NCI-H2196 (cell line): ENCODE results near the gene TGFBRAP1.

Experiments used
- DNase-seq: peaks from one replicate; lab custom pipeline; 2025; ENCODE audit not compliant: unreplicated experiment; lab: John Stamatoyannopoulos, UW

Gene TGFBRAP1

DNA sequence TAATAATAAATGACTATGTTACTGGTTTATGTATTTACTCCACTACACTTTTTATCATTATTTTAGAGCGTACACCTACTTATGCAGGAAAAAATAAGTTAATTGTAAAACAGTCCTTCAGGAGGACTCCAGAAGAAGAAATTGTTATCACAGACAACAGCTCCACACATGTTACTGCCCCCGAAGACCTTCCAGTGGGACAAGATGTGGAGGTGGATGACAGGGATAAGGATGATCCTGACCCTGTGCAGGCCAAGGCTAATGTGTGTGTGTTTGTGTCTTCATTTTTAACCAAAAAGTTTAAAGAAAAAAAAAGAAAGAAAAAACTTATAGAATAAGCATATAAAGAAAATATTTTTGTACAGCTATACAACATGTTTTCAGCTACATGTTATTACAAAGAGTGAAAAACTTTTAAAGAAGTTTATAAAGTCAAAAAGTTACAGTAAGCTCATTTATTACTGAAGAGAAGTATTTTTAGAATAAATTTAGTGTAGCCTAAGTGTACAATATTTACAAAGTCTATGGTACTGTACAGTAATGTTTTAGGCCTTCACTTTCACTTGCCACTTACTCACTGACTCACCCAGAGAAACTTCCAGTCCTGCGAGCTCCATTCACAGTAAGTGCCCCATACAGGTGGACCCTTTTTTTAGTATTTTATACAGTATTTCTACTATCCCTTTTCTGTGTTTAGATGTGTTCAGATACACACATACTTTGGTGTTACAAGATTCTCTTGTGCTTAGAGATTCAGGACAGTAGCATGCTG lies 7.5 kb downstream of the TGFBRAP1 start:
- DNase-seq, result no peak

DNA sequence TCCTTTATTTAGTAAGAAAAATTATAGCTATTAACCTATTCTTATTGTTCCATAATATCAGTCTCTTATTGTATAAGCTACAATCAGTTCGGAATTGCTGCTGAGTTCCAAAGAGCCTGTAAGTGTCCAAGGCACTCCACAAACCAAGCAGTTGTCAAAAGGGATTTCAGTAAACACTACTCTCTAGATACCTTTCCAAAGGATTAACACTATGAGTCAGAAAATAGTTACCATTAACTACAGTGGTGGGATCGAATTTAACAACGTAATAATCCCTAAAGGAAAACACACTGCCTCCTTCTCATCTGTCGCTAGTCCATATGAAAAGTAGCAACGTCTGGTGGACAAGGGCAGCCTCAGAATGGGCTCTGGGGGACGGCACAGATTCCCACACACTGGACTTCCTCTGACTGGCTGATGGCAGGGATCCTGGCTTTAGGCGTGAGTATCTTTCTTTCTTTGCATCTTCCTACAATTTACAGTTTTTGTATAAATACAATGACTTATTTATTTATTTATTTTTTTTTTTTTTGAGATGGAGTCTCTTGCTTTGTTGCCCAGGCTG lies 8.8 kb downstream of the TGFBRAP1 start:
- no peak for DNase-seq

DNA sequence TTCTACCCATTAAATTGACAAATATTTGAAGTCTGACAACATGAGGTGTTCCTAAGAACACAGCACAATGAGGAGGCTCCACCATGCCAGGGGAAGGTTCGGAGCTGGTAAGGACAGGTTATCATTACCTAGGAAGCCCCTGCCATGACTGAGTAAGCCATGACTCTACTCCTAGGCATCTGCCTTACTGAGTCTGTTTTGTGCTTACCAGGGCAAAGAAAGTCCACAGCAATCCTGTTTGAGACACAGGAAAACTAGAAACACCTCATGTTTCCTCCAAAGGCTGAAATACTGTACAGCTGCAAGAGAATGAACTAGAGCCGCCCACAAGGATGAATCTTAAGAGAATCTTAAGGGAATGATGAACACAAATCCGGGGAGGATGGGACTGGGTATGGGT lies 11.6 kb downstream of the TGFBRAP1 start:
- DNase-seq, result no peak

DNA sequence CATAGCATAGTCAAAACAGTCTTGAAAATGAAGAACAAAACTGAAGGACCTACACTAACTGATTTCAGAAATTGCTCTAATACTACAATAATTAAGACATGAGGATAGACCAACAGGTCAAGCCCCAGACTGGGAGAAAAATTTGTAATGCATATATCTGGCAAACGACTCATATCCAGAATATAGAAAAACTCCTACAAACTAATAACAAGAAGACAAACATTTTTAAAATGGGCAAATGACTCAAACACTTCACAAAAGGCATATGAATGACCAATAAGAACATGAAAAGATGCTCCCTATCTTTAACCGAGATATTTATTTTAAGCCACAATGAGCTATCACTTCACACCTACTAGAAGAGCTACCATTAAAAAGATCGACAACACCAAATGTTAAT lies 14.2 kb downstream of the TGFBRAP1 start:
- DNase-seq, result no peak

- DNase-seq, result no peak
Measured at GRCh38 chr2:105313877-105314276, 15.7 kb downstream of the TGFBRAP1 start.

DNA sequence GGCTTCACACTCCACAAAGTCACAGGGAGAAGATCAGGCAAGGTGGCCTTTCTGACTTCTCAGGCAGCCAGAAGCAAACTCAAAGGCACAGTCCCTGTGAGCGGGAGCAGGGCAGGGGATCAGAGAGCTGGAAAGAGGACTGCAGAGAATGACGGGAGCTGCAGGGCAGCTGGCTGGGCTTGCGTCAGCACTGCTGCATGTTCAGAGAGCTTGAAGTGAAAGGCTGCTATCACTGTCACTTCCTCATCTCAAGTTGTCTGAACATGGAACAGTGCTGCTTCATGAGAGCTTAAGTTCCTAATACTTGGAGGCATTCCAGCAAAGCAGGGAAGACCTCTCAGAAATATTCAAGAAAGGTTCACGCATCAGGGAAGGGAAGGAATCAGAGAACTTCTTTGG lies 20.4 kb downstream of the TGFBRAP1 start:
- DNase-seq, result no peak

DNA sequence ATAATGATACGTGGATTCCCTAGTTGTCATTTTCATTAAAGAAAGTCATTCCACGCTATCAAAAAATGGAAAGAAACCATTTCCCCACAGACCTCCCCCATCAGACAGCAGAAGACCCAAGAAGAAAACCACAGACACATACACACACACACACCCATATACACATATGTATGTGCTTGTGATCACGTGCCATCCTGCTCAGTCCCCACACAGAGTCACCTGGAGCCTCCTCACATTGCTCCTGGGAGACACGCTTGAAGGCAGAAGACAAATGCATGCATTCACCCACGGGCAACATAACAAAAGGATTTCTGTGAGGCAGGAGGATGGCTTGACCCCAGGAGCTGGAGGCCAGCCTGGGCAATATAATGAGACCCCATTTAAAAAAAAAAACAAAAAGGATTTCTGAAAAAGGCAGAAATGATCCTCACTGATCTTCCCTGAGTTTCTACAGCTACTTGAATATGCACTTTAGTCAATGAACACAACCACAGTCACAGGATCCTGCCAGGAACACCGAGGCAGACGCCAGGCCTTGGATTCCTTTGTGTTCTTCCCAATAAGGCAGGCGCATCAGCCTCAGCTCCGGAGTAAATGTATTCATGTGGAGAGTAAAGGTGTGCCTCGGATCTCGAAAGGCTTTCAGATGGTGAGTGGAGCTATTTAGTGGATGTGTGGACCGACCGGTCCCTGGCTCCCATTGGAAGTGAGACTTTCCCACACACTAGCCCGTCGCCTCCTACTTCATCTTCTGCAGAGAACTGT lies 21.0 kb downstream of the TGFBRAP1 start:
- no peak for DNase-seq

DNA sequence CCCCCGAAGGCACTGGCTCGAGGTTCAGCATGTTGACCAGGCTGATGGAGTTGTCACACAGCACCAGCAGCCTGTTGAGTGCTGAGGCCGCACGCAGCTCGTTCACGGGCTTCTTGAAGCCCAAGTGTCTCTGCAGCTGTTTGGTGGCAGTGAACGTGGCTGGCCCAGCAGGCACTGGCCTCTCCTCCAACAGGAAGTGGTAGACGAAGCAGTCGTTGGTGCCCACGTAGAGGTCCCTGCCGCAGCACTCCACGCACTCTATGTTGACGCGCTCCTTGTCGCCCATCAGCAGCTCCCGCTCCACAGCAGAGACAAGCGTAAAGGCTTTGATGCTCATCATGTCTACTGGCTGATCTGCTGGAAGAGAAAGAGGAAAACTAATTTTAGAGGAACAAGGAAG lies 21.6 kb downstream of the TGFBRAP1 start:
- no peak for DNase-seq

DNA sequence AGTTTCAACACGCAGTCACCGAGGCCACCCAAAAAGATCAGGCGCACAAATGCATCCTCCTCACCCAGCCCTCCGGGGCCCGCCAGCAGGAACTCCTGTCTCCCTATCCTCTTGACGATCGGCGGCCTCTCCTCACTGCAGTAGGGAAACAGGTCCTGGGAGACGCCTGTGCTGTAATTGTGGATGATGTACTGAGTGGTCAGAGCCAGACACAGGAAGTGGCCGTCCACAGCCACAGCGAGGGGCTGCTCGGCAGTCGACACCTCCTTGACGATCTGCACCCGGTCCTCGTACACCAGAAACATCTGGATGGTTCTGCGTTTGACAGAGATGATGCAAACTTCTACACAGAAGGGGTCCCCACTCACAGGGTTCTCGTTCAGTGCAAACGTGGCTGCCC lies 22.0 kb downstream of the TGFBRAP1 start:
- DNase-seq, result no peak

DNA sequence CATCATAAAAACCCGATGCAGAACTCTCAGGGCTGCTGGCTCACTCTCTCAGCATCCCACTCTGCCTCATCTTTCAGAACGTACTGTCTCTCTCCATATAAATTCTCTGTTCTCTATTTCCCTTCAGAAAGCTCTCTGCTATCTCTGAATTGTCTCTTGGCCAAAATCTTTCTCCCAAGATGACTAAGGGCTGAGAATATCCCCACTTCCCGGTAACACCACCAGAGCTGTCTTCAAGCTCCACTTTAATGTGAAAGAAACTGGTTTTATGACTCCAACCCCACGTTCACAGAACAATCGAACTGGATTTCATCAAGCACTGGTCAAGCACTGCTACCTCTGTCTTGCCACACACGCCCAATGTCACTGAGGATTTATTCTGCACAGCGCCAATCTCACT lies 22.4 kb downstream of the TGFBRAP1 start:
- no peak for DNase-seq

- no peak for DNase-seq
Measured at GRCh38 chr2:105301646-105302045, 27.9 kb downstream of the TGFBRAP1 start.

GRCh38 chr2:105299290-105299689 lies 30.2 kb downstream of the TGFBRAP1 start:
- no peak for DNase-seq

GRCh38 chr2:105298017-105298416 lies 31.5 kb downstream of the TGFBRAP1 start:
- no peak for DNase-seq

GRCh38 chr2:105297216-105297615 lies 32.3 kb downstream of the TGFBRAP1 start:
- no peak for DNase-seq

DNA sequence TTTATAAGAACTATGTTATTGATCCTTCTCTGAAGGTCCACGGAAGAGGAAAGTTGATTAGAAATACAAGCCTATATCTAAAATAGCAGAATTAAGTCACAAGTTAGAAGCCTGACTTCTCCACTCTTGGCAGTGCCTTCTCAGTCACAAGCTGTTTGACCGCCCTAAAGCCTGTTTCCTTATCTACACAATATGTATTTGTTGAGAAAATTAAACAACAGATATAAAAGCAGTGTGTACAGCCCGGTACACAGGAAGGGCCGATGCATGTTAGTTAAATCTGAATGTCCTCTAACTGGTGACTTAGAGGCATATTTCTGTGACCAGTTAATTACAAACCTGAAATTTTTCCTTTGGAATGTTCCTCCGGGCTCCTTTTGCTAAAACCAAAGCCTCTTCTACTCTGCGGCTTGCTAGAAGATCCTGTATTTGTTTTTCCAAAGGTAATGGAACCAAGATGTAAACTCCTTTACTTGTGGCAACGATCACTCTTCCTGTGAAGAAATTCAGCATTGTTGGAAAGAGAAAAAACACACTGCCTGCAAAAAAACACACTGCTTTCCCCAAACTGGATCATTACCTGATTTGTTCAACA lies 33.4 kb downstream of the TGFBRAP1 start:
- DNase-seq, result no peak

GRCh38 chr2:105294844-105295481 lies 34.6 kb downstream of the TGFBRAP1 start:
- DNase-seq, result peak; percentile 36

DNA sequence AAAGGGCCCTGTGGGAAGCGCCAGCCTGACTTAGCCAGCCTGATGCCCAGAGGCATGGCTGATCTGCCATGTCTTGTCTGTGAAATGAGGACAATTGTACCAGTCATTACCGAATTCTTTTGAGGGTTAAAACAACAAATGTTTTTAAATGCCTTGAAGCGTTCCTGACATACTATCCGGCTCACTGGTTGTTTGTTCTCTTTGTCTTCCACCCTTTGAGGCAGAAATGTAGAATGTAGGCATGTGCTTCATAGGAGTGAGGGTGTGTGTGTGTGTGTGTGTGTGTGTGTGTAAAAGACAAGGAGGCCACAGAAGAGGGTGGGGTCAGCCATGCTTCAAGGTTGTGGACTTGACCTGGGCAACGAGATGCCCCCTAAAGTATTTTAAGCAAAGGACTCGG lies 35.5 kb downstream of the TGFBRAP1 start:
- DNase-seq, result no peak

DNA sequence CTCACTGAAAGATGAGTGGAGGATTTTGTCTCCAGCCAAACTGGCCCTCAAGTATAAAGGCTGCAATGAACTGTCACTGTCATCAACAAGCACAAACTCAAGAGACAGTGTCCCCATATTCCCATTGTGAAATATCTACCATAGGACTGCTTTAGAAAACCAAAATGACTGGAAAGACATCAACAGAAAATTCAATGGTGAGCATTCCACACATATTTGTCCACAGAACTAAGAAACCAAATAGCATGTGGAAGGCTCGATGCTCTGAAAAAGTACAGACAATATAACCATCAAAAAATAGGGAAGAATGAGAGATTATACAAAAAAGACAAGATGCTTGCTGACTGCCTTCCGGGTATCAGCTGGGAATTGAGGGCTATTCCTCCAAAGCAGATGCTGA lies 37.6 kb downstream of the TGFBRAP1 start:
- DNase-seq, result no peak

DNA sequence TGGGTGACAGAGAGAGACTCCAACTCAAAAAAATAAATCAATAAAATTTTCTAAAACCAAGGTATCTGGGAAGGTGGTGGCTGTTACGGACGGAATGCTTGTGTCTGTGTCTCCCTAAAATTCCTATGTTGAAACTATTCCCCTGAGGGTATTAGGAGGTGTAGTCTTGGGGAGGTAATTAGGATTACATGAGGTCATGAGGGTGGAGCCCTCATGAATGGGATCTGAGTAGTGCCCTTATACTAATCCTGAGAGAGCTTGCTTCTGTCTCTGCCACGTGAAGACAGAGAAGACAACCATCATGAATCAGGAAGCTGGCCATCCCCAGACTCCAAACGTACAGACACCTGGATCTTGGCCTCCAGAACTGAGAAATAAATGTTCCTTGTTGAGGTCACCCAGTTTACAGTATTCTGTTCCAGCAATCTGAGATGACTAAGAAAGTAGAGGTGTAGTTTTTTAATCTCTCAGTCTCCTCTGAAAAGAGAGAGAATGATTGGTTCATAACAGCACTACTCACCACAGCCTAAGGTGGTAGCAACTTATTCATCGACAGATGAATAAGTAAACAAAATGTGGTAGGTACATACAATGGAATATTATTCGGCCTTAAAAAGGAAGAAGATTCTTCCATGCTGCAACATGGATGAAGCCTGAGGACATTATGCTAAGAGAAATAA lies 38.4 kb downstream of the TGFBRAP1 start:
- no peak for DNase-seq

GRCh38 chr2:105288133-105288532 lies 41.4 kb downstream of the TGFBRAP1 start:
- no peak for DNase-seq

- peak; percentile 3 for DNase-seq
Measured at GRCh38 chr2:105287692-105288091, 41.8 kb downstream of the TGFBRAP1 start.
